Activated B cell treated with CpG ODN at 0.5 μM for 24 hours (primary cell): ENCODE data around the gene TTC39B. TPM values are rescaled to one million over a fixed set of nuclear protein-coding genes. Genes with fewer than 3 reads are reported as not detected.

Source experiments
- ATAC-seq: fragments of 200-7000 bp; cut with Tn5 transposase; one replicate; pipeline ENCODE4 v1.10.0; 2021; ENCODE audit warnings: low read depth, mild to moderate bottlenecking, moderate library complexity
- CTCF ChIA-PET: fragments of 350-600 bp; sonication (Branson Sonifier 250); formaldehyde crosslinking; loops from one replicate; lab custom pipeline; 2021; ENCODE audit warnings: antibody characterized with exemption; lab: Charles Lee
- POLR2A ChIA-PET: fragments of 350-600 bp; sonication (Branson Sonifier 250); formaldehyde crosslinking; loops from one replicate; lab custom pipeline; 2021; ENCODE audit warnings: antibody characterized with exemption; lab: Charles Lee
- DNase-seq: peaks from one replicate; pipeline ENCODE4 v3.0.0; 2022
- H3K27ac Mint-ChIP-seq: one replicate; pipeline ENCODE4 v1.8.0; 2020; ENCODE audit warnings: mixed read lengths
- H3K27me3 Mint-ChIP-seq: one replicate; pipeline ENCODE4 v1.8.0; 2021; ENCODE audit warnings: mixed read lengths
- H3K36me3 Mint-ChIP-seq: one replicate; pipeline ENCODE4 v1.8.0; 2021; ENCODE audit warnings: low read depth, mixed read lengths
- H3K4me1 Mint-ChIP-seq: one replicate; pipeline ENCODE4 v1.8.0; 2021; ENCODE audit warnings: mixed read lengths
- H3K4me3 Mint-ChIP-seq: one replicate; pipeline ENCODE4 v1.8.0; 2020; ENCODE audit warnings: mild to moderate bottlenecking, mixed read lengths
- H3K9me3 Mint-ChIP-seq: one replicate; pipeline ENCODE4 v1.8.0; 2020; ENCODE audit warnings: mixed read lengths
- CTCF ChIP-seq: fragments of 200-600 bp; IDR thresholded peaks from one replicate; pipeline ENCODE4 v1.8.0; 2022; ENCODE audit warnings: antibody characterized with exemption, mild to moderate bottlenecking
- intact Hi-C: fragments of 100-400 bp; cut with micrococcal nuclease; formaldehyde crosslinking; loops from one replicate; pipeline ENCODE4 v1.15.1; 2024
- total RNA-seq: library from RNA; stranded (reverse); gene quantifications from 2 replicates; pipeline ENCODE4 v1.2.3, GENCODE V29; 2022

TTC39B gene
- total RNA-seq, 1 donor from 2014 or later = 6.6 TPM

GRCh38 chr9:15180124-15180523, 126.9 kb downstream of the TTC39B start:
- H3K27ac Mint-ChIP-seq = no peak overlapping the region
- no peaks in the 10 kb centered on the region for H3K9me3 Mint-ChIP-seq
- ChIA-PET CTCF (no interaction called here), POLR2A (no interaction called here)
- H3K4me1 Mint-ChIP-seq = peaks cover 7% of the 10 kb centered on the region
- TF ChIP-seq CTCF = no peak
- H3K4me3 Mint-ChIP-seq = no peak overlapping the region
- intact Hi-C loops = no loop called here
- no peaks in the 10 kb centered on the region for H3K27me3 Mint-ChIP-seq
- DNase-seq (no peak), ATAC-seq (no peak)
- peaks cover 18% of the 10 kb centered on the region for H3K36me3 Mint-ChIP-seq

DNA sequence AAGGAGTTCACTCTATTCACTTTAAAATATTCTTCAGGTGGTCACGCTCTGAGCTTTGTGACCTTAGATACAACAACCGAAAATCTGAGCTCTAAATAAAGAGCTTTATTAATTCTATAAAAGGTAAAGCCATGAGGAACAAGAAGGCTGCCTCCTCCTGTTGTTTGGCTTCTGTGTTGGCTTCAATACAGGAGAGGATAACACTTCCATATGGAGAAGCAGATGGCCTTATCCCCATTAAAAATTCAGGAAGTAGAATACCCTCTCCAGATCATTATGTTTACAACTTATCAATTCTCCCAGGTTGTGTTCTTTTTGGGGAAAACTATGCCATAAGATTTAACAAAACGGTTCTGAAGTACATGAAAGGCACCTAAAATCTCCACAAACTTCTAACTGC, 128.4 kb downstream of the TTC39B start:
- POLR2A ChIA-PET = no interaction called here

DNA sequence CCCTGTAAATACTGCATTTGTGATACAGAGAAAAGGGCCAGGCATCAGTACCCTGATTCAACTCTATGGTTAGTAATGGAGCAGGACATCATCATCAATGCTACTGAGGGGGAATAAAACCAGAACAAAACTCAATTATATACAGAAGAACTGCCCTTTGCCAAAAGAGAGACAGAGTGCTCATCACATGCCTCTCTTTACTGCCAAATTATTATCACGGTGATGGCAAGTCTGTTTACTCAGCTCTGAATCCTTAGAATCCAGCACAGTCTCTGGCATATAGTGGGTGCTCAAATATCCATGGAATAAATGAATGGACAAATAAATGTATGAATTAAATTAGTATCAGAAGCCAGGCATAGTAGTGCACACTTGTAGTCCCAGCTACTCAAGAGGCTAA, 130.2 kb downstream of the TTC39B start:
- ATAC-seq = no peak
- H3K4me1 Mint-ChIP-seq = peaks cover 7% of the 10 kb centered on the region
- DNase-seq = no peak
- H3K36me3 Mint-ChIP-seq = peaks cover 18% of the 10 kb centered on the region
- POLR2A ChIA-PET = no interaction called here
- no peaks in the 10 kb centered on the region for H3K9me3 Mint-ChIP-seq
- TF ChIP-seq CTCF = no peak
- CTCF ChIA-PET = no interaction called here
- no peak overlapping the region for H3K27ac Mint-ChIP-seq
- H3K27me3 Mint-ChIP-seq = no peaks in the 10 kb centered on the region
- no peak overlapping the region for H3K4me3 Mint-ChIP-seq
- intact Hi-C loops = no loop called here

More for the DNA sequence above, 128.4 kb downstream of the TTC39B start:
- H3K27ac Mint-ChIP-seq = no peak overlapping the region
- no peaks in the 10 kb centered on the region for H3K9me3 Mint-ChIP-seq
- no peak for DNase-seq
- no peak for TF ChIP-seq CTCF
- CTCF ChIA-PET = no interaction called here
- intact Hi-C loops = no loop called here
- peaks cover 7% of the 10 kb centered on the region for H3K4me1 Mint-ChIP-seq
- H3K4me3 Mint-ChIP-seq = no peak overlapping the region
- ATAC-seq = no peak
- no peaks in the 10 kb centered on the region for H3K27me3 Mint-ChIP-seq
- H3K36me3 Mint-ChIP-seq = peaks cover 20% of the 10 kb centered on the region

- no peak overlapping the region for H3K4me3 Mint-ChIP-seq
- H3K27ac Mint-ChIP-seq = no peak overlapping the region
- POLR2A ChIA-PET = no interaction called here
- ATAC-seq = no peak
- H3K36me3 Mint-ChIP-seq = no peaks in the 10 kb centered on the region
- H3K9me3 Mint-ChIP-seq = no peaks in the 10 kb centered on the region
- DNase-seq = no peak
- intact Hi-C loops = no loop called here
- no peak for TF ChIP-seq CTCF
- CTCF ChIA-PET = interaction anchor here (0.6 kb wide), 1 partner anchor 224 kb away, joined by 3 read pairs; no protein-coding TSS in a partner anchor
- peaks cover 2% of the 10 kb centered on the region for H3K27me3 Mint-ChIP-seq
- H3K4me1 Mint-ChIP-seq = no peaks in the 10 kb centered on the region
Observed at GRCh38 chr9:15163931-15164330, 143.1 kb downstream of the TTC39B start.

- intact Hi-C loops = no loop called here
- Mint-ChIP-seq H3K9me3 (no peaks in the 10 kb centered on the region), H3K4me1 (no peaks in the 10 kb centered on the region), H3K27ac (no peak overlapping the region), H3K36me3 (no peaks in the 10 kb centered on the region), H3K27me3 (peaks cover 5% of the 10 kb centered on the region), H3K4me3 (no peak overlapping the region)
- CTCF ChIA-PET = no interaction called here
- ATAC-seq (no peak), DNase-seq (no peak)
- POLR2A ChIA-PET = no interaction called here
- TF ChIP-seq CTCF = no peak
Observed at GRCh38 chr9:15161753-15162152, 145.3 kb downstream of the TTC39B start.
